SK-N-SH (cell line): ENCODE measurements around the gene SLC6A8.

Experiments
- CTCF ChIP-seq: fragments of 200-600 bp; sonication (generic); IDR thresholded peaks from 2 replicates; pipeline ENCODE4 v1.6.1; 2017; ENCODE audit warnings: antibody characterized with exemption, mild to moderate bottlenecking, moderate library complexity
- EP300 ChIP-seq, 2 experiments: IDR thresholded peaks; 2 replicates each; pipeline versions ENCODE4 v1.4.0 to v1.6.1; 2012; ENCODE audit warnings: borderline replicate concordance in 1 of 2, low read depth in 1 of 2, low read length in 1 of 2
- JUND ChIP-seq: IDR thresholded peaks from 2 replicates; pipeline ENCODE4 v1.4.0; 2012
- MAX ChIP-seq: IDR thresholded peaks from 2 replicates; pipeline ENCODE4 v1.4.0; 2012; ENCODE audit warnings: low read depth
- MXI1 ChIP-seq: IDR thresholded peaks from 2 replicates; pipeline ENCODE4 v1.6.1; 2012; ENCODE audit warnings: mild to moderate bottlenecking, low read depth, low read length, improper control_type of control experiment
- REST ChIP-seq: IDR thresholded peaks from 2 replicates; pipeline ENCODE4 v1.6.1; 2012; ENCODE audit warnings: mild to moderate bottlenecking, low read depth, low read length, moderate library complexity
- SMC3 ChIP-seq: IDR thresholded peaks from 2 replicates; pipeline ENCODE4 v1.6.1; 2012; ENCODE audit warnings: low read depth, low read length, improper control_type of control experiment
- TAF1 ChIP-seq: IDR thresholded peaks from 2 replicates; pipeline ENCODE4 v1.6.1; 2012; ENCODE audit warnings: low read depth, mild to moderate bottlenecking, low read length, moderate library complexity, borderline replicate concordance

- TF ChIP-seq SMC3 (no peak), CTCF (no peak), JUND (no peak), MXI1 (no peak), TAF1 (no peak), REST (no peak), MAX (no peak), EP300 (IDR thresholded peaks at IDR 0.05; ENCODE audit: borderline replicate concordance in 1 of 2, low read depth in 1 of 2, low read length in 1 of 2) (no peak)
These were observed 53.0 kb downstream of the SLC6A8 start for GRCh38 chrX:153740631-153741222.
